ENCODE results near the gene GID8. TPM values are rescaled to one million over a fixed set of nuclear protein-coding genes. Genes with fewer than 3 reads are reported as not detected.

The GID8 gene
- total and polyA plus RNA-seq, 4 donors, result 10.2 to 23.6 (median 14.6) TPM

GRCh38 chr20:62941792-62942191, 3.8 kb downstream of the GID8 start:
- 97% methylated on average over 1 of the region's 1 CpG for WGBS
- TF ChIP-seq, protein P1, sequence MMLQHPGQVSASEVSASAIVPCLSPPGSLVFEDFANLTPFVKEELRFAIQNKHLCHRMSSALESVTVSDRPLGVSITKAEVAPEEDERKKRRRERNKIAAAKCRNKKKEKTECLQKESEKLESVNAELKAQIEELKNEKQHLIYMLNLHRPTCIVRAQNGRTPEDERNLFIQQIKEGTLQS (IDR thresholded peaks at IDR 0.05), result no peak
- TF ChIP-seq NR2F2 (IDR thresholded peaks at IDR 0.05), result no peak
- TF ChIP-seq TAF1 (conservative IDR thresholded peaks at IDR 0.05), result no peak
- TF ChIP-seq SP1 (IDR thresholded peaks at IDR 0.05), result no peak
- TF ChIP-seq FOXA1 (IDR thresholded peaks at IDR 0.05), result no peak
- TF ChIP-seq GABPA (IDR thresholded peaks at IDR 0.05 in 1 of 2, conservative IDR thresholded peaks at IDR 0.05 in 1 of 2), result no peak
- TF ChIP-seq, protein P2, sequence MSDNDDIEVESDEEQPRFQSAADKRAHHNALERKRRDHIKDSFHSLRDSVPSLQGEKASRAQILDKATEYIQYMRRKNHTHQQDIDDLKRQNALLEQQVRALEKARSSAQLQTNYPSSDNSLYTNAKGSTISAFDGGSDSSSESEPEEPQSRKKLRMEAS (IDR thresholded peaks at IDR 0.05), result no peak
- no peak for TF ChIP-seq ZBTB33 (IDR thresholded peaks at IDR 0.05)
- TF ChIP-seq FOXA2 (IDR thresholded peaks at IDR 0.05), result no peak

DNA sequence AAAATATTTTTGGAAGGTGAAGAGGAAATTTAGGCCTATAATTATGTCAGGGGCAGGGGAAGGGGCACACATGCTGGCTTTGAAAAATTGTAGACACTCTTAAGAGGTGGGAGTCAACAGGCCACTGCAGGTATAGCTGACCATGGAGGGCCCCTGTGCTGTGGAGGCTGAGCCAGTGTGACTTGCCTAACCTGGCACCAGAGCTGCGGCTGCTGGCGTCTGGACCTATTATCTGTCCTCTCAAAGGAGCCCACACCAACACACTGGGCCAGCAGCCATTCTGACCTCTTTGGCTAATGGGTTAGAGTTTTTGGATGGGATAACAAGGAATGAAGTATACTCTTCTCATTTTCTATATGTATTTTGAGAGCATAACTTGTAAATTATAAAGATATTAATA, 4.5 kb downstream of the GID8 start:
- Histone ChIP-seq H3K4me1 (ENCODE audit: control insufficient read depth in 4 of 4, insufficient read depth in 4 of 4, low read length in 3 of 4) (peaks cover 3 to 27% (median 21%) of the 10 kb centered on the region in 4 donors), H3K27me3 (ENCODE audit: control insufficient read depth in 4 of 4, insufficient read depth in 4 of 4, low read length in 3 of 4) (no peaks in the 10 kb centered on the region), H3K27ac (ENCODE audit: low read depth in 1 of 2, low read length in 2 of 2) (no peak overlapping the region), H3K9me3 (ENCODE audit: control insufficient read depth in 4 of 4, low read length in 3 of 4) (no peaks in the 10 kb centered on the region), H3K4me3 (ENCODE audit: low read depth in 1 of 3, low read length in 3 of 3) (no peak overlapping the region), H3K36me3 (ENCODE audit: control insufficient read depth in 4 of 4, insufficient read depth in 3 of 4, low read depth in 1 of 4, low read length in 3 of 4) (peaks cover 9 to 41% (median 34%) of the 10 kb centered on the region in 4 donors), H3K9ac (ENCODE audit: low read depth in 1 of 2, low read length in 2 of 2) (no peak overlapping the region)
- WGBS, result 82% methylated on average over 2 of the region's 2 CpGs
- DNase-seq (ENCODE audit: low spot score), result no peak
- no peak for TF ChIP-seq RAD21 (IDR thresholded peaks at IDR 0.05)

More at GRCh38 chr20:62941792-62942191, 3.8 kb downstream of the GID8 start:
- no peak for DNase-seq (ENCODE audit: low spot score)
- Histone ChIP-seq H3K4me3 (ENCODE audit: low read depth in 1 of 3, low read length in 3 of 3) (no peak overlapping the region), H3K4me1 (ENCODE audit: control insufficient read depth in 4 of 4, insufficient read depth in 4 of 4, low read length in 3 of 4) (peaks cover 3 to 26% (median 19%) of the 10 kb centered on the region in 4 donors), H3K27me3 (ENCODE audit: control insufficient read depth in 4 of 4, insufficient read depth in 4 of 4, low read length in 3 of 4) (no peaks in the 10 kb centered on the region), H3K9me3 (ENCODE audit: control insufficient read depth in 4 of 4, low read length in 3 of 4) (no peaks in the 10 kb centered on the region), H3K36me3 (ENCODE audit: control insufficient read depth in 4 of 4, insufficient read depth in 3 of 4, low read depth in 1 of 4, low read length in 3 of 4) (peaks cover 9 to 39% (median 34%) of the 10 kb centered on the region in 4 donors), H3K9ac (ENCODE audit: low read depth in 1 of 2, low read length in 2 of 2) (no peak overlapping the region), H3K27ac (ENCODE audit: low read depth in 1 of 2, low read length in 2 of 2) (no peak overlapping the region)

- H3K27me3 ChIP-seq (ENCODE audit: control insufficient read depth in 4 of 4, insufficient read depth in 4 of 4, low read length in 3 of 4), result no peaks in the 10 kb centered on the region
- H3K4me3 ChIP-seq (ENCODE audit: low read depth in 1 of 3, low read length in 3 of 3), result no peak overlapping the region
- no peak overlapping the region for H3K27ac ChIP-seq (ENCODE audit: low read depth in 1 of 2, low read length in 2 of 2)
- H3K9ac ChIP-seq (ENCODE audit: low read depth in 1 of 2, low read length in 2 of 2), result no peak overlapping the region
- TF ChIP-seq HNF4G (IDR thresholded peaks at IDR 0.05), result no peak
- TF ChIP-seq, protein P3, sequence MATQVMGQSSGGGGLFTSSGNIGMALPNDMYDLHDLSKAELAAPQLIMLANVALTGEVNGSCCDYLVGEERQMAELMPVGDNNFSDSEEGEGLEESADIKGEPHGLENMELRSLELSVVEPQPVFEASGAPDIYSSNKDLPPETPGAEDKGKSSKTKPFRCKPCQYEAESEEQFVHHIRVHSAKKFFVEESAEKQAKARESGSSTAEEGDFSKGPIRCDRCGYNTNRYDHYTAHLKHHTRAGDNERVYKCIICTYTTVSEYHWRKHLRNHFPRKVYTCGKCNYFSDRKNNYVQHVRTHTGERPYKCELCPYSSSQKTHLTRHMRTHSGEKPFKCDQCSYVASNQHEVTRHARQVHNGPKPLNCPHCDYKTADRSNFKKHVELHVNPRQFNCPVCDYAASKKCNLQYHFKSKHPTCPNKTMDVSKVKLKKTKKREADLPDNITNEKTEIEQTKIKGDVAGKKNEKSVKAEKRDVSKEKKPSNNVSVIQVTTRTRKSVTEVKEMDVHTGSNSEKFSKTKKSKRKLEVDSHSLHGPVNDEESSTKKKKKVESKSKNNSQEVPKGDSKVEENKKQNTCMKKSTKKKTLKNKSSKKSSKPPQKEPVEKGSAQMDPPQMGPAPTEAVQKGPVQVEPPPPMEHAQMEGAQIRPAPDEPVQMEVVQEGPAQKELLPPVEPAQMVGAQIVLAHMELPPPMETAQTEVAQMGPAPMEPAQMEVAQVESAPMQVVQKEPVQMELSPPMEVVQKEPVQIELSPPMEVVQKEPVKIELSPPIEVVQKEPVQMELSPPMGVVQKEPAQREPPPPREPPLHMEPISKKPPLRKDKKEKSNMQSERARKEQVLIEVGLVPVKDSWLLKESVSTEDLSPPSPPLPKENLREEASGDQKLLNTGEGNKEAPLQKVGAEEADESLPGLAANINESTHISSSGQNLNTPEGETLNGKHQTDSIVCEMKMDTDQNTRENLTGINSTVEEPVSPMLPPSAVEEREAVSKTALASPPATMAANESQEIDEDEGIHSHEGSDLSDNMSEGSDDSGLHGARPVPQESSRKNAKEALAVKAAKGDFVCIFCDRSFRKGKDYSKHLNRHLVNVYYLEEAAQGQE (IDR thresholded peaks at IDR 0.05), result no peak
- peaks cover 3 to 27% (median 21%) of the 10 kb centered on the region in 4 donors for H3K4me1 ChIP-seq (ENCODE audit: control insufficient read depth in 4 of 4, insufficient read depth in 4 of 4, low read length in 3 of 4)
- H3K36me3 ChIP-seq (ENCODE audit: control insufficient read depth in 4 of 4, insufficient read depth in 3 of 4, low read depth in 1 of 4, low read length in 3 of 4), result peaks cover 9 to 47% (median 34%) of the 10 kb centered on the region in 4 donors
- DNase-seq (ENCODE audit: low spot score), result no peak
- H3K9me3 ChIP-seq (ENCODE audit: control insufficient read depth in 4 of 4, low read length in 3 of 4), result no peaks in the 10 kb centered on the region
- WGBS, result 94% methylated on average over 14 of the region's 14 CpGs
These were observed 5.4 kb downstream of the GID8 start for GRCh38 chr20:62943396-62943795.

All from liver (tissue), 9 donors.